Neuronal stem cell (in vitro differentiated cells): ENCODE measurements around the gene WRNIP1.

Experiments used
- DNase-seq: peaks from one replicate; pipeline ENCODE4 v3.0.0-alpha.2; 2013; ENCODE audit warnings: low spot score
- H2AFZ ChIP-seq: one replicate; pipeline ENCODE4 v1.6.1; 2013; ENCODE audit warnings: mild to moderate bottlenecking, low read length, inconsistent platforms
- H2AK5ac ChIP-seq: 2 replicates; pipeline ENCODE4 v1.6.1; 2013; ENCODE audit warnings: low read depth, mild to moderate bottlenecking, inconsistent platforms, low read length, moderate library complexity, mixed read lengths
- H2BK120ac ChIP-seq: 2 replicates; pipeline ENCODE4 v1.6.1; 2013; ENCODE audit warnings: low read depth, mild to moderate bottlenecking, inconsistent platforms, low read length, moderate library complexity, mixed read lengths
- H2BK12ac ChIP-seq: one replicate; pipeline ENCODE4 v1.6.1; 2013; ENCODE audit warnings: low read length, inconsistent platforms
- H2BK15ac ChIP-seq: 2 replicates; pipeline ENCODE4 v1.6.1; 2013; ENCODE audit warnings: mild to moderate bottlenecking, low read length, inconsistent platforms, mixed read lengths
- H2BK5ac ChIP-seq: one replicate; pipeline ENCODE4 v1.6.1; 2013; ENCODE audit warnings: inconsistent platforms, mild to moderate bottlenecking, low read length, moderate library complexity
- H3K14ac ChIP-seq: one replicate; pipeline ENCODE4 v1.6.1; 2013; ENCODE audit warnings: low read length, inconsistent platforms
- H3K18ac ChIP-seq: 2 replicates; pipeline ENCODE4 v1.6.1; 2013; ENCODE audit warnings: low read length, inconsistent platforms
- H3K23ac ChIP-seq: 2 replicates; pipeline ENCODE4 v1.6.1; 2013; ENCODE audit warnings: low read depth, mild to moderate bottlenecking, mixed read lengths, low read length, inconsistent platforms; ENCODE audit not compliant: poor library complexity
- H3K27ac ChIP-seq: replicated peaks from 3 replicates; pipeline ENCODE4 v1.5.1; 2013; ENCODE audit warnings: low read length, inconsistent platforms
- H3K27me3 ChIP-seq, 3 experiments: 2 replicates each; pipeline ENCODE4 v1.6.1; 2013; ENCODE audit warnings: low read length in 3 of 3, mild to moderate bottlenecking in 2 of 3, inconsistent platforms in 1 of 3, low read depth in 1 of 3, mixed read lengths in 1 of 3, moderate library complexity in 1 of 3; ENCODE audit not compliant: control insufficient read depth in 3 of 3, insufficient read depth in 3 of 3
- H3K36me3 ChIP-seq, 2 donors: replicated peaks in 1 of 2; 2 replicates each; pipeline ENCODE4 v1.6.1; 2013; ENCODE audit warnings: low read length in 2 of 2; ENCODE audit not compliant: control insufficient read depth in 2 of 2, insufficient read depth in 2 of 2
- H3K4ac ChIP-seq: 2 replicates; pipeline ENCODE4 v1.6.1; 2013; ENCODE audit warnings: inconsistent platforms, mild to moderate bottlenecking, low read length, moderate library complexity
- H3K4me1 ChIP-seq, 2 donors: 1 replicate in 1 of 2; 2 replicates in 1 of 2; pipeline ENCODE4 v1.6.1; 2013; ENCODE audit warnings: low read length in 2 of 2, low read depth in 1 of 2; ENCODE audit not compliant: control insufficient read depth in 2 of 2, insufficient read depth in 1 of 2
- H3K4me2 ChIP-seq: one replicate; pipeline ENCODE4 v1.6.1; 2013; ENCODE audit warnings: mild to moderate bottlenecking, low read length, inconsistent platforms; ENCODE audit not compliant: insufficient read depth, poor library complexity, severe bottlenecking
- H3K4me3 ChIP-seq, 2 donors: 2 replicates each; pipeline ENCODE4 v1.5.1; 2013; ENCODE audit warnings: low read length in 2 of 2, mild to moderate bottlenecking in 2 of 2, inconsistent platforms in 1 of 2, moderate library complexity in 1 of 2
- H3K79me1 ChIP-seq: one replicate; pipeline ENCODE4 v1.6.1; 2013; ENCODE audit warnings: low read depth, mild to moderate bottlenecking, inconsistent platforms, low read length, moderate library complexity
- H3K9ac ChIP-seq: one replicate; pipeline ENCODE4 v1.6.1; 2013; ENCODE audit warnings: mild to moderate bottlenecking, low read depth, low read length, inconsistent platforms; ENCODE audit not compliant: poor library complexity
- H3K9me3 ChIP-seq, 2 donors: replicated peaks in 1 of 2; 2 replicates each; pipeline versions ENCODE3 to v1.6.1; 2013; ENCODE audit warnings: low read length in 2 of 2, mild to moderate bottlenecking in 2 of 2, inconsistent platforms in 1 of 2, low read depth in 1 of 2, mixed read lengths in 1 of 2, moderate library complexity in 1 of 2; ENCODE audit not compliant: control insufficient read depth in 2 of 2, insufficient read depth in 1 of 2
- H4K8ac ChIP-seq: one replicate; pipeline ENCODE4 v1.6.1; 2013; ENCODE audit warnings: low read depth, mild to moderate bottlenecking, inconsistent platforms, low read length, moderate library complexity
- H4K91ac ChIP-seq: one replicate; pipeline ENCODE4 v1.6.1; 2013; ENCODE audit warnings: low read length, low read depth, mild to moderate bottlenecking, inconsistent platforms; ENCODE audit not compliant: poor library complexity
- WGBS, 2 donors: extraction: QIAGEN DNeasy Blood & Tissue Kit; methylation state at CpG; one replicate each; pipeline ENCODE4 v1.1.7; 2013; ENCODE audit warnings: missing lambda C conversion rate in 2 of 2, mixed read lengths in 1 of 2; ENCODE audit not compliant: insufficient read length in 2 of 2, insufficient replicate concordance in 1 of 2; ENCODE audit errors: extremely low coverage in 2 of 2; 5-methylcytosine and 5-hydroxymethylcytosine counted together

WRNIP1 gene

GRCh38 chr6:2819115-2819514, 53.9 kb downstream of the WRNIP1 start:
- H3K79me1 ChIP-seq: no peaks in the 10 kb centered on the region
- no peak overlapping the region for H2BK120ac ChIP-seq
- H2AK5ac ChIP-seq: no peak overlapping the region
- H3K9ac ChIP-seq: no peak overlapping the region
- no peaks in the 10 kb centered on the region for H3K27me3 ChIP-seq
- H3K4me1 ChIP-seq: no peaks in the 10 kb centered on the region
- no peak overlapping the region for H2BK12ac ChIP-seq
- no CpG with 5 or more reads among the region's 5 CpGs for WGBS, 2 donors
- no peak overlapping the region for H3K14ac ChIP-seq
- H3K36me3 ChIP-seq: no peaks in the 10 kb centered on the region
- no peak overlapping the region for H3K4me2 ChIP-seq
- DNase-seq: no peak
- no peak overlapping the region for H2AFZ ChIP-seq
- no peak overlapping the region for H4K91ac ChIP-seq
- peaks cover 0 to 17% of the 10 kb centered on the region in 2 donors for H3K9me3 ChIP-seq
- no peak overlapping the region for H3K4me3 ChIP-seq
- H3K27ac ChIP-seq: no peak overlapping the region
- H2BK5ac ChIP-seq: no peak overlapping the region
- H4K8ac ChIP-seq: no peak overlapping the region
- H3K23ac ChIP-seq: no peak overlapping the region
- no peak overlapping the region for H2BK15ac ChIP-seq
- no peak overlapping the region for H3K18ac ChIP-seq
- H3K4ac ChIP-seq: no peak overlapping the region

- no CpG with 5 or more reads among the region's 7 CpGs for WGBS, 2 donors
- H3K27ac ChIP-seq: no peak overlapping the region
- no peaks in the 10 kb centered on the region for H3K79me1 ChIP-seq
- H3K14ac ChIP-seq: no peak overlapping the region
- no peak overlapping the region for H2AK5ac ChIP-seq
- no peak overlapping the region for H2AFZ ChIP-seq
- no peaks in the 10 kb centered on the region for H3K36me3 ChIP-seq
- no peak overlapping the region for H3K18ac ChIP-seq
- no peak overlapping the region for H2BK12ac ChIP-seq
- no peak overlapping the region for H2BK5ac ChIP-seq
- no peak overlapping the region for H2BK15ac ChIP-seq
- H4K91ac ChIP-seq: no peak overlapping the region
- H3K27me3 ChIP-seq: no peaks in the 10 kb centered on the region
- no peak overlapping the region for H3K9ac ChIP-seq
- no peak overlapping the region for H3K4me2 ChIP-seq
- H3K23ac ChIP-seq: no peak overlapping the region
- no peak overlapping the region for H3K4me3 ChIP-seq
- no peak for DNase-seq
- no peak overlapping the region for H3K4ac ChIP-seq
- H2BK120ac ChIP-seq: no peak overlapping the region
- H3K4me1 ChIP-seq: no peaks in the 10 kb centered on the region
- peaks cover 0 to 17% of the 10 kb centered on the region in 2 donors for H3K9me3 ChIP-seq
- H4K8ac ChIP-seq: no peak overlapping the region
Observed at GRCh38 chr6:2819978-2820377, 54.8 kb downstream of the WRNIP1 start.

DNA sequence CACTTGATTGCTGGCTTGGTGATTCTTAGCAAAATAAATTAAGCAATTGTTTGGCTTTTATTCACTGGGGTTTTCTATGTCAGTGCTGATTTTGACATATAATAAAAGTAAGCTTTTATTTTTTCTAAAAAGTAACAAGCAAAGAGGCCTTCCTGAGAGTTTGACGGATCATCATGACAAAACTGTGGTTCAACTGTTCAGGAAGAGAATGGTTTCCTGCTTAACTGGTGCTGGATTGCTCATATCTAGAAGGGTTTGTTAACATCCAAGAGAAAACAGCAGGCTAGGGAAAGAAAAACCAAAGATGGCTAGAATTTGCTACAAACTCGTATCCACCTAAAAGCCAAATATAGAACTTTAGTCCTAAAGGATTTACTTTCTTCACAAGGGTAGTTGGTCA, 55.2 kb downstream of the WRNIP1 start:
- Histone ChIP-seq H3K14ac (no peak overlapping the region), H3K23ac (no peak overlapping the region), H3K27me3 (no peaks in the 10 kb centered on the region), H2BK12ac (no peak overlapping the region), H3K9me3 (peaks cover 0 to 16% of the 10 kb centered on the region in 2 donors), H3K4me3 (no peak overlapping the region), H3K4me2 (no peak overlapping the region), H2AFZ (no peak overlapping the region), H3K9ac (no peak overlapping the region), H2BK15ac (no peak overlapping the region), H2BK120ac (no peak overlapping the region), H3K18ac (no peak overlapping the region), H3K27ac (no peak overlapping the region), H2AK5ac (no peak overlapping the region), H2BK5ac (no peak overlapping the region), H3K79me1 (no peaks in the 10 kb centered on the region), H3K4ac (no peak overlapping the region), H3K36me3 (no peaks in the 10 kb centered on the region), H3K4me1 (no peaks in the 10 kb centered on the region), H4K91ac (no peak overlapping the region), H4K8ac (no peak overlapping the region)
- no CpG with 5 or more reads among the region's 2 CpGs for WGBS, 2 donors
- DNase-seq: no peak

GRCh38 chr6:2821554-2821953, 56.4 kb downstream of the WRNIP1 start:
- Histone ChIP-seq H3K4me1 (no peaks in the 10 kb centered on the region), H3K18ac (no peak overlapping the region), H2BK120ac (no peak overlapping the region), H3K4me3 (no peak overlapping the region), H2BK15ac (no peak overlapping the region), H3K9me3 (peaks cover 0 to 9% of the 10 kb centered on the region in 2 donors), H3K4ac (no peak overlapping the region), H2BK12ac (no peak overlapping the region), H3K9ac (no peak overlapping the region), H3K79me1 (no peaks in the 10 kb centered on the region), H3K23ac (no peak overlapping the region), H2AFZ (no peak overlapping the region), H3K27ac (no peak overlapping the region), H4K8ac (no peak overlapping the region), H3K27me3 (no peaks in the 10 kb centered on the region), H3K4me2 (no peak overlapping the region), H2AK5ac (no peak overlapping the region), H3K36me3 (no peaks in the 10 kb centered on the region), H4K91ac (no peak overlapping the region), H2BK5ac (no peak overlapping the region), H3K14ac (no peak overlapping the region)
- WGBS, 2 donors: no CpG with 5 or more reads among the region's 3 CpGs
- DNase-seq: no peak
